Gastroesophageal sphincter (tissue), 4 donors: ENCODE results near the gene C16orf46. TPM values are rescaled to one million over a fixed set of nuclear protein-coding genes. Genes with fewer than 3 reads are reported as not detected.

Experiments
- ATAC-seq: fragments of 150-250 bp; one replicate; pipeline ENCODE4 v1.9.1; 2016; ENCODE audit warnings: mild to moderate bottlenecking, moderate library complexity
- H3K27ac ChIP-seq, 4 donors: fragments of 200-600 bp; sonication (generic) in 3 of 4; 1 replicate in 3 of 4; 2 replicates in 1 of 4; pipeline ENCODE4 v1.5.1; 2016 to 2019
- H3K27me3 ChIP-seq: fragments of 200-600 bp; sonication (generic); one replicate; pipeline ENCODE4 v1.5.1; 2019
- H3K36me3 ChIP-seq, 2 donors: fragments of 200-600 bp; sonication (generic); one replicate each; pipeline ENCODE4 v1.5.1; 2019; ENCODE audit warnings: control low read depth in 1 of 2
- H3K4me1 ChIP-seq, 3 donors: fragments of 200-600 bp; sonication (generic); 1 replicate in 2 of 3; 2 replicates in 1 of 3; pipeline ENCODE4 v1.5.1; 2016 to 2019; ENCODE audit warnings: control low read depth in 2 of 3
- H3K4me3 ChIP-seq, 2 donors: fragments of 200-600 bp; sonication (generic); one replicate each; pipeline ENCODE4 v1.5.1; 2019; ENCODE audit warnings: mild to moderate bottlenecking in 1 of 2, moderate library complexity in 1 of 2
- H3K9me3 ChIP-seq, 3 donors: fragments of 200-600 bp; sonication (generic); one replicate each; pipeline ENCODE4 v1.5.1; 2017 to 2019; ENCODE audit warnings: control low read depth in 2 of 3
- EP300 ChIP-seq: sonication (generic); formaldehyde crosslinking; IDR thresholded peaks from one replicate; pipeline ENCODE4 v1.6.1; 2017; ENCODE audit warnings: antibody characterized with exemption, mild to moderate bottlenecking
- POLR2A ChIP-seq, 2 donors: fragments of 450-650 bp; IDR thresholded peaks; one replicate each; pipeline ENCODE4 v1.6.1; 2017; ENCODE audit warnings: antibody characterized with exemption in 2 of 2, mild to moderate bottlenecking in 2 of 2, moderate library complexity in 1 of 2
- POLR2AphosphoS5 ChIP-seq: sonication (generic); formaldehyde crosslinking; IDR thresholded peaks from one replicate; pipeline ENCODE4 v1.6.1; 2017; ENCODE audit warnings: antibody characterized with exemption
- WGBS, 2 donors: methylation state at CpG; one replicate each; pipeline ENCODE4 v1.1.5; 2018; ENCODE audit warnings: low coverage in 1 of 2; 5-methylcytosine and 5-hydroxymethylcytosine counted together
- total RNA-seq, 4 donors: library from RNA; depleted of rRNA; stranded (reverse); fragments of >200 nt; gene quantifications; one replicate each; pipeline ENCODE4 v1.1.0, GENCODE V29; 2016
- TF ChIP-seq, protein P1 (sequence below), 4 experiments: fragments of 200-600 bp in 2 of 4; fragments of 450-650 bp in 2 of 4; sonication (generic) in 1 of 4; IDR thresholded peaks; one replicate each; pipeline ENCODE4 v1.5.1; 2017 to 2019; ENCODE audit warnings: antibody characterized with exemption in 4 of 4, mild to moderate bottlenecking in 2 of 4, moderate library complexity in 2 of 4

Gene C16orf46
- total RNA-seq, 4 donors from 2014 or later, result 0.42 to 3.9 (median 0.62) TPM; not detected in 1

DNA sequence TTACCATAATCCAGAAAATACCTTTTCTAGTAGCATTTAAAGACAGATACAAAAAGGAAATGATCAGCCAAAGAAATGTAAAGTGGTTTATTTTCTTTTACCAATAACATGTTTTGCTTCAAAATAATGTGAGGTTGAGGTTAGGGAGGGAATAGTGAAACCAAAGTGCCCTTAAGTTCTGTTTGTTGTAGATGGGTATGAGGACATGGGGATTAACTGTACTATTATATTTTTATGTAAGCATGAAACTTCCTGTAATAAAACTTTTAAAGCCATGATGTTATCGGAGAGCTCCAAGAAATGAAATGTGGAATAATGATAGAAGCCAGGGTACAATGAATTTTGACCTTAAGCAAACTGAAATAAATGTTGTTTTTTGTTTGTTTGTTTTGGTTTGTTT, 9.9 kb downstream of the C16orf46 start:
- H3K9me3 ChIP-seq, result no peaks in the 10 kb centered on the region
- H3K4me1 ChIP-seq, result no peaks in the 10 kb centered on the region
- H3K27ac ChIP-seq, result no peak overlapping the region
- no peaks in the 10 kb centered on the region for H3K27me3 ChIP-seq
- ATAC-seq, result no peak
- TF ChIP-seq, protein P1, sequence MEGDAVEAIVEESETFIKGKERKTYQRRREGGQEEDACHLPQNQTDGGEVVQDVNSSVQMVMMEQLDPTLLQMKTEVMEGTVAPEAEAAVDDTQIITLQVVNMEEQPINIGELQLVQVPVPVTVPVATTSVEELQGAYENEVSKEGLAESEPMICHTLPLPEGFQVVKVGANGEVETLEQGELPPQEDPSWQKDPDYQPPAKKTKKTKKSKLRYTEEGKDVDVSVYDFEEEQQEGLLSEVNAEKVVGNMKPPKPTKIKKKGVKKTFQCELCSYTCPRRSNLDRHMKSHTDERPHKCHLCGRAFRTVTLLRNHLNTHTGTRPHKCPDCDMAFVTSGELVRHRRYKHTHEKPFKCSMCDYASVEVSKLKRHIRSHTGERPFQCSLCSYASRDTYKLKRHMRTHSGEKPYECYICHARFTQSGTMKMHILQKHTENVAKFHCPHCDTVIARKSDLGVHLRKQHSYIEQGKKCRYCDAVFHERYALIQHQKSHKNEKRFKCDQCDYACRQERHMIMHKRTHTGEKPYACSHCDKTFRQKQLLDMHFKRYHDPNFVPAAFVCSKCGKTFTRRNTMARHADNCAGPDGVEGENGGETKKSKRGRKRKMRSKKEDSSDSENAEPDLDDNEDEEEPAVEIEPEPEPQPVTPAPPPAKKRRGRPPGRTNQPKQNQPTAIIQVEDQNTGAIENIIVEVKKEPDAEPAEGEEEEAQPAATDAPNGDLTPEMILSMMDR (IDR thresholded peaks at IDR 0.05), result no peak
- TF ChIP-seq POLR2AphosphoS5 (no peak), POLR2A (IDR thresholded peaks at IDR 0.05) (no peak), EP300 (no peak)
- H3K36me3 ChIP-seq, result no peaks in the 10 kb centered on the region
- WGBS, 2 donors, result 85 to 100% methylated on average over 1 of the region's 1 CpG
- no peak overlapping the region for H3K4me3 ChIP-seq

DNA sequence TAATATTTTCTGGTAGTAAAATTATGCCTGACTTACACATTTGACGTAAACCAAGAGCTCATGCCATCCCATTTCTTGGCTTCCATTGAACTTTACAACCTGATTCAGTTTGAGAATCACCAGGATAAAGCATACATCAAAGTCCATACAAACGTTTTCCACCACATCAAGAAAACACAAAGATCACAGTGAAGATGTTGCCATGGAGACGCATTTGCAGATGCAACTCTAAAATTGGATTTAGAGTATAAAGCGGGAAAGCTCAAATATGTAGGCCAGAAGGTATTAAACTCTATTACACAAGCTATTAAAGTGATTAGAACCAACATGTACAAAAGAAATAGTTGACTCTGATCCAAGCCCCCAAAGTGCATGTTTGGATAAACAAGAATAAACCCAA, 10.4 kb downstream of the C16orf46 start:
- no peaks in the 10 kb centered on the region for H3K4me1 ChIP-seq
- no peak overlapping the region for H3K27ac ChIP-seq
- no peaks in the 10 kb centered on the region for H3K9me3 ChIP-seq
- no peak for ATAC-seq
- WGBS, 2 donors, result 67 to 70% methylated on average over 4 of the region's 4 CpGs
- H3K36me3 ChIP-seq, result no peaks in the 10 kb centered on the region
- H3K4me3 ChIP-seq, result no peak overlapping the region
- TF ChIP-seq EP300, result no peak
- no peaks in the 10 kb centered on the region for H3K27me3 ChIP-seq

DNA sequence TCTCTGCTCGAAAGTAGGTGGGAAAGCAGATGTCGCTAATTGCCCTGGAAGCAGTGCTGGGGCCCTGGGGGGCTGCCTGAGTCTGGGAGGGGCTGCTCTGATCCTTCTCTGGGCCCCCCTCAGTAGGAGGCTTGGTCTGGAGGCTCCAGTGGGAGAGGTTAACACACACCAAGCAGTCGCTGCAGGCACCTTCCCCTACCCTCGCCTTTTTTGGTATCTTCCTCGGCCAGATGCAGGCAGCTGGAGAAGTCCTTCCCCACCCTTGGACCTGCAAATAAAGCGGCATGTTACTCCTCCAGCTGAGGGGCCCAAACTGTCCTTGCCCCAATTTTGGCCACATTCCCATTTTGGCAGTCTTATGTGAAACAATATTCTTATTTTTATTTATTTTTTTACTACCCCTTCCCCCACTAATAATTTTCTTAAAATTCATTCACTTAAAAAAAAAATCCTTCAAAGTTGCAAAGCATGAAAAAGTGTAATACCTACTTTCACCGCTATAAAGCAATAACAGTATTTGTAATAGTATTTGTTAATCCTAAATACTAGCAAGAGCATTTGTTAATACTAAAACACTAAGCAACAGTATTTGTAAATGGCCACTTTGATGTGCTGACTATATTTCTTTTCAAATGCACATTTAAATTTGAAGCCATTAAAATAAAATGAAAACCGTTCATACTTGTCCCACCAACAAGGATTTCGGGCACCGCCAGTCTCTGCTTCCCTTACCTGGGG, 15.0 kb downstream of the C16orf46 start:
- Histone ChIP-seq H3K4me3 (no peak overlapping the region), H3K36me3 (peaks cover 0 to 7% of the 10 kb centered on the region in 2 donors), H3K9me3 (no peaks in the 10 kb centered on the region), H3K4me1 (no peaks in the 10 kb centered on the region), H3K27me3 (no peaks in the 10 kb centered on the region), H3K27ac (no peak overlapping the region)
- TF ChIP-seq POLR2A (IDR thresholded peaks at IDR 0.05) (no peak), EP300 (no peak), POLR2AphosphoS5 (no peak)
- TF ChIP-seq, protein P1 (IDR thresholded peaks at IDR 0.05), result no peak
- WGBS, 2 donors, result 86 to 93% methylated on average over 6 to 9 of the region's 10 CpGs
- ATAC-seq, result no peak

DNA sequence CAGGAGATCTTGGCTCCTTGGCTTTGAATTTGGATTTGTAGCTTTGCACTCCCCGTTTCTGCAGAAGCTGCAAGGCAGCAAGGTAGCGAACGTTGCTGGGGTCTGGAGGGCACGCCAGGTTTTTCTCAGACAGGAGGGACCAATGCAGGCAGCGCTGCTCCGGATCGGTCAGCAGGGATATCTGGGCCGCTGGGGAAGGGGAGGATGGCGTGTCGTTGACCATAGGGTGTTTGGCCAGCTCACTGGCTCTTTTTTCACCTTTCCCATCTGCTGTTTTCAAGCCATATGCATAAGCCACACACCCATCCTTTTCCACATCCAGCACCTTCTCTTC, 15.8 kb downstream of the C16orf46 start:
- 78 to 86% methylated on average over 1 to 10 of the region's 10 CpGs for WGBS, 2 donors
- Histone ChIP-seq H3K9me3 (no peaks in the 10 kb centered on the region), H3K36me3 (peaks cover 0 to 7% of the 10 kb centered on the region in 2 donors), H3K4me1 (no peaks in the 10 kb centered on the region), H3K27me3 (no peaks in the 10 kb centered on the region), H3K27ac (no peak overlapping the region), H3K4me3 (no peak overlapping the region)
- no peak for ATAC-seq
- TF ChIP-seq POLR2A (IDR thresholded peaks at IDR 0.05) (no peak), EP300 (no peak), POLR2AphosphoS5 (no peak)
- TF ChIP-seq, protein P1 (IDR thresholded peaks at IDR 0.05), result no peak

DNA sequence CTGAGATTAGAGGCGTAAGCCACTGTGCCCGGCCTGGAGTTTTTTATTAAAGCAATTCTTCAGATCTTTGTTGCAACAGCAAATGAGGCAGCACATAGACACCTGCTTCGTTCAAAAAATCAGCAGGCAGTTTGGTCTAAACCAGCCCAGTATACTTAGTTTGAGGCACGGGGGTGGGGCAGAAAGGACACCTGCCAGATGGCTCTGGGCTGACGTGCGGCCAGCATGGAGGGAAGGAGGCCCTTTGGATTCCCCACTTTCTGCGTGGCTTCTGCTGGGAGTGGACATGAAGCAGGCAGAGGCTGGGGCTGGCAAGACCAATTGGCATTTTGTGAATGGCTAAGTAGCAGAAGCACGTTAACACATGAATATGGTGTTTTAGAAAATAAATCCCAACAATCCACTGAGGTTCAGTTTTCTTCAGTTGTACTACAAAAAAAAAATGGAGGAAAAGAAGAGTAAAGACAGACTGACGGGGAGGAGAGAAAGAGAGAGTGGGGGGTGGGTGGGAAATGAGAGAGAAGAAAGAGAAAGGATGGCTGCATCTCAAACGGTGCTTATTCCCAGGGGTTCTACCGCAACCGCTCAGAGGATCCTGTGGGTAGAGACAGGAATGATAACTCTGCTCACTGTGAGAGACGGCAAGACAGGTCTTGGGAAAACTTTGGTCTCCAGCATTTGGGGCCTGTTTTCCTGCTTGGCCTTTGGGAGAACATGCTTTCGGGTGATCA, 16.3 kb downstream of the C16orf46 start:
- Histone ChIP-seq H3K4me1 (no peaks in the 10 kb centered on the region), H3K27ac (no peak overlapping the region), H3K27me3 (no peaks in the 10 kb centered on the region), H3K9me3 (no peaks in the 10 kb centered on the region), H3K36me3 (peaks cover 0 to 7% of the 10 kb centered on the region in 2 donors), H3K4me3 (no peak overlapping the region)
- TF ChIP-seq, protein P1 (IDR thresholded peaks at IDR 0.05), result no peak
- TF ChIP-seq EP300, result no peak
- no peak for TF ChIP-seq POLR2A (IDR thresholded peaks at IDR 0.05)
- no peak for TF ChIP-seq POLR2AphosphoS5
- no peak for ATAC-seq
- 86% methylated on average over 9 of the region's 14 CpGs for WGBS, 2 donors
